Fibroblast of skin of back (primary cell): ENCODE data around the gene GXYLT2. TPM values are rescaled to one million over a fixed set of nuclear protein-coding genes. Genes with fewer than 3 reads are reported as not detected.

Source experiments
- DNase-seq: peaks from one replicate; pipeline ENCODE4 v3.0.0-alpha.2; 2013
- polyA plus RNA-seq, 2 experiments: library from polyadenylated mRNA; unstranded; fragments of 120-200 nt; gene quantifications; one replicate each; pipeline ENCODE4 v1.2.1, GENCODE V29; 2013; ENCODE audit not compliant: insufficient read length in 2 of 2

GXYLT2 gene
- 8.9 TPM for polyA plus RNA-seq (2013, experiment 1 of 2; ENCODE audit: insufficient read length)
- polyA plus RNA-seq (2013, experiment 2 of 2; ENCODE audit: insufficient read length): 17.3 TPM

- DNase-seq: peak; percentile 75
Measured at GRCh38 chr3:72887705-72888545, at the start of gene GXYLT2. GXYLT2 (plus strand) TSS chr3:72888046; CDS start chr3:72888234, 188 bp downstream.

- no peak for DNase-seq
Measured at GRCh38 chr3:72839057-72839456, 48.8 kb upstream of the GXYLT2 start.

- peak; percentile 22 for DNase-seq
Measured at GRCh38 chr3:72844436-72844993, 43.3 kb upstream of the GXYLT2 start.

GRCh38 chr3:72846166-72846565, 41.7 kb upstream of the GXYLT2 start:
- DNase-seq: no peak

- DNase-seq: no peak
Measured at GRCh38 chr3:72847282-72847681, 40.6 kb upstream of the GXYLT2 start.

- DNase-seq: peak; percentile 96
Measured at GRCh38 chr3:72847751-72848702, 39.8 kb upstream of the GXYLT2 start, which contains the start of gene SHQ1. SHQ1 (minus strand) TSS chr3:72848445; CDS start chr3:72848340, 105 bp downstream.

- DNase-seq: no peak
Measured at GRCh38 chr3:72848703-72849081, 39.2 kb upstream of the GXYLT2 start.

- no peak for DNase-seq
Measured at GRCh38 chr3:72855001-72855400, 32.8 kb upstream of the GXYLT2 start.

- DNase-seq: no peak
Measured at GRCh38 chr3:72860053-72860452, 27.8 kb upstream of the GXYLT2 start.

- no peak for DNase-seq
Measured at GRCh38 chr3:72860846-72861245, 27.0 kb upstream of the GXYLT2 start.

- no peak for DNase-seq
Measured at GRCh38 chr3:72862314-72863090, 25.3 kb upstream of the GXYLT2 start.

GRCh38 chr3:72872183-72872582, 15.7 kb upstream of the GXYLT2 start:
- peak; percentile 83 for DNase-seq

GRCh38 chr3:72887343-72887704, 522 bp upstream of the GXYLT2 start:
- no peak for DNase-seq

- no peak for DNase-seq
Measured at GRCh38 chr3:72888546-72889309, 882 bp downstream of the GXYLT2 start.

GRCh38 chr3:72889310-72890165, 1.7 kb downstream of the GXYLT2 start:
- no peak for DNase-seq

- no peak for DNase-seq
Measured at GRCh38 chr3:72890166-72890925, 2.5 kb downstream of the GXYLT2 start.

- DNase-seq: peak; percentile 95
Measured at GRCh38 chr3:72891053-72891855, 3.4 kb downstream of the GXYLT2 start.

GRCh38 chr3:72892081-72892775, 4.4 kb downstream of the GXYLT2 start:
- peak; percentile 77 for DNase-seq
